A673 (cell line): ENCODE results near the gene ECE1.

Experiments used
- EZH2 ChIP-seq: fragments of 200-600 bp; sonication (generic); IDR thresholded peaks from 2 replicates; pipeline ENCODE4 v1.6.1; 2017; ENCODE audit warnings: borderline replicate concordance, low read depth, mild to moderate bottlenecking, mixed read lengths, antibody characterized with exemption, low read length; ENCODE audit not compliant: poor library complexity, severe bottlenecking
- TF ChIP-seq, protein P1 (sequence below): fragments of 300-800, 200-600 bp; sonication (generic); conservative IDR thresholded peaks from 2 replicates; pipeline ENCODE4 v1.5.1; 2017; ENCODE audit warnings: low read depth, mild to moderate bottlenecking, antibody characterized with exemption, low read length, moderate library complexity, mixed read lengths

DNA sequence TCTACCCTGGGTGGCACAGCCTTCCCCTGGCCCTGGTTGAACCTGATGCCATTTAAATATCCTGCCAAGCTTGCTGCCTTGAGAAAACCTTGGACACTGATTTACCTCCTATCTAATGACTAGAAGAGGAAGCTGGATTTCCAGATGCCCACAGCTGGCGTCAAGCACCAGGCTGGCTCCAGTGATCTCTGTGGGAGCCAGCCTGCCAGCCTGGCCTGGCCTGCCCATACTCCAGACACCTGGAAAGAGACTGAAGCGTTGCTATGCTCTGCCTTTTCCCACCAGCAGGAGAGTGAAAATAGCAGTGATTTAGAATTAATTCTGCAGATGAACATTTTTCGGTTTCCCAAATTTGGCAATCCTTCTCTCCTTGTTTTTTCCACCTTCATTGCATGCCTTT is 102.0 kb downstream of the ECE1 start:
- TF ChIP-seq, protein P1, sequence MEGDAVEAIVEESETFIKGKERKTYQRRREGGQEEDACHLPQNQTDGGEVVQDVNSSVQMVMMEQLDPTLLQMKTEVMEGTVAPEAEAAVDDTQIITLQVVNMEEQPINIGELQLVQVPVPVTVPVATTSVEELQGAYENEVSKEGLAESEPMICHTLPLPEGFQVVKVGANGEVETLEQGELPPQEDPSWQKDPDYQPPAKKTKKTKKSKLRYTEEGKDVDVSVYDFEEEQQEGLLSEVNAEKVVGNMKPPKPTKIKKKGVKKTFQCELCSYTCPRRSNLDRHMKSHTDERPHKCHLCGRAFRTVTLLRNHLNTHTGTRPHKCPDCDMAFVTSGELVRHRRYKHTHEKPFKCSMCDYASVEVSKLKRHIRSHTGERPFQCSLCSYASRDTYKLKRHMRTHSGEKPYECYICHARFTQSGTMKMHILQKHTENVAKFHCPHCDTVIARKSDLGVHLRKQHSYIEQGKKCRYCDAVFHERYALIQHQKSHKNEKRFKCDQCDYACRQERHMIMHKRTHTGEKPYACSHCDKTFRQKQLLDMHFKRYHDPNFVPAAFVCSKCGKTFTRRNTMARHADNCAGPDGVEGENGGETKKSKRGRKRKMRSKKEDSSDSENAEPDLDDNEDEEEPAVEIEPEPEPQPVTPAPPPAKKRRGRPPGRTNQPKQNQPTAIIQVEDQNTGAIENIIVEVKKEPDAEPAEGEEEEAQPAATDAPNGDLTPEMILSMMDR, result no peak
- no peak for TF ChIP-seq EZH2
